HepG2 (cell line): ENCODE results near the gene BMF. TPM values are rescaled to one million over a fixed set of nuclear protein-coding genes. Genes with fewer than 3 reads are reported as not detected.

ENCODE experiments used
- ATAC-seq: fragments of 200-7000 bp; cut with Tn5 transposase; 3 replicates; pipeline ENCODE4 v1.9.1; 2020; ENCODE audit warnings: mild to moderate bottlenecking, moderate library complexity
- BruUV-seq: library from RNA; stranded (reverse); fragments of 400-500 nt; replicated peaks from 2 replicates; lab custom pipeline; 2021; lab: Mats Ljungman, UMichigan
- CTCF ChIA-PET: fragments of 300-600 bp; formaldehyde crosslinking; extraction: SDS; loops from one replicate; lab custom pipeline; 2021; ENCODE audit warnings: low total read pairs, inconsistent platforms, low intra/inter-chr PET ratio; lab: Yijun Ruan, JAX
- POLR2A ChIA-PET: fragments of 350-600 bp; sonication (Branson Sonifier 250); formaldehyde crosslinking; loops from one replicate; lab custom pipeline; 2020; ENCODE audit warnings: antibody characterized with exemption, inconsistent platforms; lab: Yijun Ruan, JAX
- DNase-seq: peaks from one replicate; pipeline ENCODE4 v3.0.0-alpha.2; 2015; ENCODE audit warnings: low spot score
- FAIRE-seq: peaks from 3 replicates; lab custom pipeline; 2011; peaks lifted over from hg19 to GRCh38; lab: Jason Lieb, UNC
- H2AFZ ChIP-seq: one replicate; pipeline ENCODE4 v1.6.1; 2011; ENCODE audit warnings: low read length, inconsistent platforms
- H3K27ac ChIP-seq: fragments of 300-600 bp; 3 replicates; pipeline ENCODE4 v1.8.0; 2011; ENCODE audit warnings: mixed run types, mild to moderate bottlenecking, mixed read lengths, low read length, inconsistent platforms; ENCODE audit not compliant: insufficient read depth; ENCODE audit errors: extremely low read length
- H3K27me3 ChIP-seq, 2 experiments: fragments of 200-600 bp in 1 of 2; 2 replicates in 1 of 2; 3 replicates in 1 of 2; pipeline versions ENCODE4 v1.6.0 to v1.8.0; 2011; ENCODE audit warnings: low read length in 2 of 2, mild to moderate bottlenecking in 2 of 2, moderate library complexity in 2 of 2, inconsistent platforms in 1 of 2; ENCODE audit not compliant: insufficient read depth in 2 of 2, control insufficient read depth in 1 of 2
- H3K36me3 ChIP-seq, 2 experiments: fragments of 200-600 bp in 1 of 2; replicated peaks in 1 of 2; 2 replicates in 1 of 2; 3 replicates in 1 of 2; pipeline versions ENCODE4 v1.5.1 to v1.8.0; 2011; ENCODE audit warnings: low read length in 2 of 2, inconsistent platforms in 1 of 2; ENCODE audit not compliant: insufficient read depth in 2 of 2, control insufficient read depth in 1 of 2
- H3K4me1 ChIP-seq: 2 replicates; pipeline ENCODE4 v1.5.1; 2012; ENCODE audit warnings: low read length, inconsistent platforms; ENCODE audit not compliant: insufficient read depth
- H3K4me2 ChIP-seq: 2 replicates; pipeline ENCODE4 v1.6.0; 2011; ENCODE audit warnings: low read depth, low read length, inconsistent platforms
- H3K4me3 ChIP-seq, 3 experiments: fragments of 200-600 bp in 1 of 3; sonication (generic), shearing (Covaris generic) in 1 of 3; replicated peaks in 1 of 3; 2 replicates each; pipeline ENCODE4 v1.5.1; 2011 to 2016; ENCODE audit warnings: low read length in 3 of 3, inconsistent platforms in 2 of 3, low read depth in 2 of 3, mild to moderate bottlenecking in 2 of 3, control low read depth in 1 of 3, mixed read lengths in 1 of 3; ENCODE audit not compliant: insufficient read depth in 1 of 3
- H3K79me2 ChIP-seq: one replicate; pipeline ENCODE4 v1.6.1; 2011; ENCODE audit warnings: low read length, inconsistent platforms; ENCODE audit not compliant: insufficient read depth
- H3K9ac ChIP-seq: 2 replicates; pipeline ENCODE4 v1.6.0; 2011; ENCODE audit warnings: mild to moderate bottlenecking, low read depth, low read length, inconsistent platforms; ENCODE audit not compliant: insufficient read depth
- H3K9me3 ChIP-seq: 2 replicates; pipeline ENCODE4 v1.5.1; 2012; ENCODE audit warnings: mild to moderate bottlenecking, low read length
- H4K20me1 ChIP-seq: 2 replicates; pipeline ENCODE4 v1.6.0; 2011; ENCODE audit warnings: inconsistent platforms, mild to moderate bottlenecking, low read length, moderate library complexity; ENCODE audit not compliant: insufficient read depth
- ETV5 ChIP-seq: IDR thresholded peaks from 2 replicates; pipeline ENCODE4 v1.6.1; 2018; ENCODE audit warnings: missing biosample characterization, missing genetic modification reagents, inconsistent platforms, borderline replicate concordance
- KDM1A ChIP-seq: IDR thresholded peaks from 2 replicates; pipeline ENCODE4 v1.6.1; 2016; ENCODE audit warnings: missing compliant biosample characterization
- RXRB ChIP-seq: IDR thresholded peaks from 2 replicates; pipeline ENCODE4 v1.6.1; 2016; ENCODE audit warnings: borderline replicate concordance, missing genetic modification reagents, missing compliant biosample characterization
- ZFP62 ChIP-seq: sonication (generic); formaldehyde crosslinking; IDR thresholded peaks from 2 replicates; pipeline ENCODE4 v1.4.0; 2020; ENCODE audit warnings: missing genetic modification reagents
- ZNF703 ChIP-seq: sonication (generic); formaldehyde crosslinking; IDR thresholded peaks from 2 replicates; pipeline ENCODE4 v1.5.1; 2020; ENCODE audit warnings: missing genetic modification reagents, mild to moderate bottlenecking, moderate library complexity, borderline replicate concordance
- WGBS: methylation state at CpG from one replicate; pipeline ENCODE4 v1.1.6; 2017; ENCODE audit warnings: low lambda C conversion rate; 5-methylcytosine and 5-hydroxymethylcytosine counted together
- in situ Hi-C: cut with HindIII; loops from 2 replicates; pipeline ENCODE4 v1.10.0; 2017; ENCODE audit warnings: low pct_unique_long_range_greater_than_20kb; ENCODE audit not compliant: extremely low pct_ligation_motif_present
- intact Hi-C: fragments of 100-400 bp; cut with micrococcal nuclease; formaldehyde crosslinking; loops from one replicate; pipeline ENCODE4 v1.10.0; 2022; ENCODE audit not compliant: unreplicated experiment
- polyA plus RNA-seq, 8 experiments: library from polyadenylated mRNA; depleted of rRNA in 3 of 8; stranded (reverse) in 7 of 8; unstranded in 1 of 8; fragments of >200 nt; fragmentation: Illumina TruSeq in 4 of 8; extraction: Trizol in 4 of 8; gene quantifications; 2 replicates each; pipeline versions ENCODE4 v1.2.1 to v1.2.3, GENCODE V29; 2011 to 2016; ENCODE audit warnings: low read depth in 4 of 8, missing spikeins in 1 of 8, mixed read lengths in 1 of 8; ENCODE audit not compliant: insufficient read depth in 1 of 8
- total RNA-seq, 5 experiments: library from RNA; depleted of rRNA; stranded (reverse); fragments of >200 nt; fragmentation: Illumina TruSeq; extraction: Trizol; gene quantifications; 2 replicates each; pipeline ENCODE4 v1.2.3, GENCODE V29; 2016; ENCODE audit warnings: low read depth in 1 of 5
- TF ChIP-seq, protein P1 (sequence below): IDR thresholded peaks from 2 replicates; pipeline ENCODE4 v1.6.1; 2012; ENCODE audit warnings: low read depth, low read length, improper control_type of control experiment
- TF ChIP-seq, protein P2 (sequence below): sonication (generic); formaldehyde crosslinking; IDR thresholded peaks from 2 replicates; pipeline ENCODE4 v1.5.1; 2020; ENCODE audit warnings: mild to moderate bottlenecking, moderate library complexity, missing genetic modification reagents
- TF ChIP-seq, protein P3 (sequence below): sonication (generic); formaldehyde crosslinking; IDR thresholded peaks from 2 replicates; pipeline ENCODE4 v1.5.0; 2020; ENCODE audit warnings: missing genetic modification reagents, mild to moderate bottlenecking, borderline replicate concordance

BMF gene
- total and polyA plus RNA-seq, 2 of the 13 experiments (the other 11 are each of a cell fraction or from before 2014, with no cell fraction given): 8.7 to 15.9 TPM

DNA sequence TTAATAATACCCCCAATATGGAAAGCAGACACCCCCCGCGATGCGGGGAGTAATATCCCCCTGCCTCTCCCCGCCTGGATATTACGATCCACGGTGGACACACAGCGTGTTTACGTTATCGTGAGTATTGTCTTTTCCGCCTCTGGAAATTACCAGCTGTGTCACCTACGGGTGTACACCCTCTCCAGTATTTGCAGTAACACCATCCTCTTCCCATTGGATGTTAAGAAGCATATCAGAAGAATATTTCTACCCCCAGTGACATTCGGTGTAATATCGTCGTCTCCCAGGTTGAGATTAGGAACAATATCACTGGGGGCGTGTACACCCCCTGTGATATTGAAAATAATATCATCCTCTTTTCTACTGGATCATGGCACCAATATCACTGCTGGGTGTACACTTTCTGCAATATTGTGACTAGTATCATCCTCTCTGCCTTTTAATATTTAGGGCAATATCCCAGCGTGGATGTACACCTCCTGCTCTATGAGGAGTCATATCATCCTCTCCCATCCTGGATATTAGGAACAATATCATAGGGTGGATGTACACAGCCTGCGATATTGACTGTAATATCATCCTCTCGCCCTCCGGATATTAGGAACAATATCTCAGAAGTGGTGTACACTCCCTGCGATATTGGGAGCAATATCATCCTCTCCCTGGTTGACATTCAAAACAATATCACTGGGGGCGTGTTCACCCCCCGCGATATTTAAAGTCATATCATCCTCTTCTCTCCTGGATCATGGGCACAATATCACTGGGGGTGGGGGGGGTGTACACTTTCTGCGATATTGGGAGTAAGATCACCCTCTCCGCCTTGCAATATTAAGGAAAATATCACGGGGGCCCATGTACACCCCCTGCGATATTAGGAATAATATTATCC is 20.3 kb upstream of the BMF start:
- no peak overlapping the region for H3K27ac ChIP-seq
- intact Hi-C loops (no loop called here), in situ Hi-C loops (no loop called here)
- H4K20me1 ChIP-seq: no peaks in the 10 kb centered on the region
- DNase-seq: no peak
- no peak overlapping the region for H2AFZ ChIP-seq
- no peak overlapping the region for H3K4me2 ChIP-seq
- 37% methylated on average over 27 of the region's 27 CpGs for WGBS
- ChIA-PET POLR2A (no interaction called here), CTCF (interaction anchor here (0.9 kb wide), 1 partner anchor 148 kb away, joined by 3 read pairs; no protein-coding TSS in a partner anchor)
- no peaks in the 10 kb centered on the region for H3K4me1 ChIP-seq
- H3K36me3 ChIP-seq: no peaks in the 10 kb centered on the region
- peaks cover 0 to 9% of the 10 kb centered on the region in 2 experiments; a peak in 2 of 5 replicates for H3K27me3 ChIP-seq
- H3K79me2 ChIP-seq: no peaks in the 10 kb centered on the region
- no peak; the same call in 2 of the 3 replicates for ATAC-seq
- H3K9me3 ChIP-seq: no peaks in the 10 kb centered on the region
- BruUV-seq: no TSS peak
- no peak for FAIRE-seq
- no peak overlapping the region for H3K4me3 ChIP-seq
- TF ChIP-seq, protein P1, sequence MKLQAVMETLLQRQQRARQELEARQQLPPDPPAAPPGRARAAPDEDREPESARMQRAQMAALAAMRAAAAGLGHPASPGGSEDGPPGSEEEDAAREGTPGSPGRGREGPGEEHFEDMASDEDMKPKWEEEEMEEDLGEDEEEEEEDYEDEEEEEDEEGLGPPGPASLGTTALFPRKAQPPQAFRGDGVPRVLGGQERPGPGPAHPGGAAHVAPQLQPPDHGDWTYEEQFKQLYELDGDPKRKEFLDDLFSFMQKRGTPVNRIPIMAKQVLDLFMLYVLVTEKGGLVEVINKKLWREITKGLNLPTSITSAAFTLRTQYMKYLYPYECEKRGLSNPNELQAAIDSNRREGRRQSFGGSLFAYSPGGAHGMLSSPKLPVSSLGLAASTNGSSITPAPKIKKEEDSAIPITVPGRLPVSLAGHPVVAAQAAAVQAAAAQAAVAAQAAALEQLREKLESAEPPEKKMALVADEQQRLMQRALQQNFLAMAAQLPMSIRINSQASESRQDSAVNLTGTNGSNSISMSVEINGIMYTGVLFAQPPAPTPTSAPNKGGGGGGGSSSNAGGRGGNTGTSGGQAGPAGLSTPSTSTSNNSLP: no peak
- TF ChIP-seq ZFP62 (CRISPR knock-in tag): no peak
- TF ChIP-seq KDM1A (CRISPR knock-in tag): no peak
- TF ChIP-seq, protein P2, sequence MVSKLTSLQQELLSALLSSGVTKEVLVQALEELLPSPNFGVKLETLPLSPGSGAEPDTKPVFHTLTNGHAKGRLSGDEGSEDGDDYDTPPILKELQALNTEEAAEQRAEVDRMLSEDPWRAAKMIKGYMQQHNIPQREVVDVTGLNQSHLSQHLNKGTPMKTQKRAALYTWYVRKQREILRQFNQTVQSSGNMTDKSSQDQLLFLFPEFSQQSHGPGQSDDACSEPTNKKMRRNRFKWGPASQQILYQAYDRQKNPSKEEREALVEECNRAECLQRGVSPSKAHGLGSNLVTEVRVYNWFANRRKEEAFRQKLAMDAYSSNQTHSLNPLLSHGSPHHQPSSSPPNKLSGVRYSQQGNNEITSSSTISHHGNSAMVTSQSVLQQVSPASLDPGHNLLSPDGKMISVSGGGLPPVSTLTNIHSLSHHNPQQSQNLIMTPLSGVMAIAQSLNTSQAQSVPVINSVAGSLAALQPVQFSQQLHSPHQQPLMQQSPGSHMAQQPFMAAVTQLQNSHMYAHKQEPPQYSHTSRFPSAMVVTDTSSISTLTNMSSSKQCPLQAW (CRISPR knock-in tag): no peak
- TF ChIP-seq ETV5 (CRISPR knock-in tag): no peak
- TF ChIP-seq RXRB (CRISPR knock-in tag): no peak
- TF ChIP-seq, protein P3, sequence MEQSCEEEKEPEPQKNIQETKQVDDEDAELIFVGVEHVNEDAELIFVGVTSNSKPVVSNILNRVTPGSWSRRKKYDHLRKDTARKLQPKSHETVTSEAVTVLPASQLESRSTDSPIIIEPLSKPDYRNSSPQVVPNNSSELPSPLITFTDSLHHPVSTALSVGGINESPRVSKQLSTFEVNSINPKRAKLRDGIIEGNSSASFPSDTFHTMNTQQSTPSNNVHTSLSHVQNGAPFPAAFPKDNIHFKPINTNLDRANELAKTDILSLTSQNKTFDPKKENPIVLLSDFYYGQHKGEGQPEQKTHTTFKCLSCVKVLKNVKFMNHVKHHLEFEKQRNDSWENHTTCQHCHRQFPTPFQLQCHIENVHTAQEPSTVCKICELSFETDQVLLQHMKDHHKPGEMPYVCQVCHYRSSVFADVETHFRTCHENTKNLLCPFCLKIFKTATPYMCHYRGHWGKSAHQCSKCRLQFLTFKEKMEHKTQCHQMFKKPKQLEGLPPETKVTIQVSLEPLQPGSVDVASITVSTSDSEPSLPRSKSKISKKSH (CRISPR knock-in tag): no peak
- no peak for TF ChIP-seq ZNF703 (CRISPR knock-in tag)
- TF ChIP-seq, all 625 proteins: peak for 0
- no peak overlapping the region for H3K9ac ChIP-seq
